Psoas muscle (tissue), 8 donors: ENCODE measurements around the gene ZNF433. TPM values are rescaled to one million over a fixed set of nuclear protein-coding genes. Genes with fewer than 3 reads are reported as not detected.
A peak's percentile ranks its signal among the peaks of the same experiment; 100 is the strongest.

Experiments used
- ATAC-seq, 4 donors: fragments of 200-7000 bp; cut with Tn5 transposase; one replicate each; pipeline ENCODE4 v1.9.1; 2020; ENCODE audit warnings: moderate library complexity in 3 of 4, mild to moderate bottlenecking in 2 of 4
- DNase-seq, 2 donors: peaks; one replicate each; pipeline ENCODE4 v3.0.0-alpha.2; 2020
- H3K27ac ChIP-seq: fragments of 200-600 bp; one replicate; pipeline ENCODE4 v1.8.0; 2022
- H3K27me3 ChIP-seq, 3 donors: fragments of 200-600 bp in 1 of 3; one replicate each; pipeline versions ENCODE4 v1.6.1 to v1.8.0; 2013 to 2022; ENCODE audit warnings: low read length in 2 of 3, mild to moderate bottlenecking in 2 of 3, moderate library complexity in 1 of 3; ENCODE audit not compliant: insufficient read depth in 3 of 3
- H3K36me3 ChIP-seq, 2 donors: fragments of 200-600 bp in 1 of 2; one replicate each; pipeline versions ENCODE4 v1.6.1 to v1.8.0; 2013 to 2022; ENCODE audit warnings: low read depth in 1 of 2, mild to moderate bottlenecking in 1 of 2, moderate library complexity in 1 of 2; ENCODE audit not compliant: insufficient read depth in 1 of 2
- H3K4me1 ChIP-seq: fragments of 200-600 bp; one replicate; pipeline ENCODE4 v1.8.0; 2022
- H3K4me3 ChIP-seq: fragments of 200-600 bp; one replicate; pipeline ENCODE4 v1.8.0; 2022; ENCODE audit warnings: mild to moderate bottlenecking
- H3K9me3 ChIP-seq: fragments of 200-600 bp; one replicate; pipeline ENCODE4 v1.8.0; 2022
- WGBS, 3 donors: extraction: QIAGEN DNeasy Blood & Tissue Kit; methylation state at CpG; one replicate each; pipeline versions ENCODE4 v1.1.6 to v1.1.7; 2013; 5-methylcytosine and 5-hydroxymethylcytosine counted together
- intact Hi-C, 2 donors: fragments of 100-400 bp; cut with DNase I; formaldehyde crosslinking; loops; one replicate each; pipeline versions ENCODE4 v1.11.0 to v1.14.2; 2022
- polyA plus RNA-seq, 3 donors: library from polyadenylated mRNA; stranded (reverse); fragments of 200-250 nt; gene quantifications; one replicate each; pipeline ENCODE4 v1.2.3, GENCODE V29; 2013
- total RNA-seq, 4 donors: library from RNA; stranded (reverse); fragmentation: NEBNext Ultra II Directional in 2 of 4; extraction: Animal tissue kit (Norgen Biotek cat#: 25700) in 2 of 4; gene quantifications; one replicate each; pipeline versions ENCODE4 v1.2.1 to v1.2.4, GENCODE V29; 2021 to 2023
- TF ChIP-seq, protein P1 (sequence below): fragments of 200-600 bp; IDR thresholded peaks from one replicate; pipeline ENCODE4 v1.8.0; 2022; ENCODE audit warnings: antibody characterized with exemption
- donor health status: healthy with polysubstance abuse.
- donor health status: DM: no; HTN: no; CAD: no; lungs with moderate emphysema.
- donor health status: Bipolar disorder and iron deficiency.
- donor health status: healthy.
- donor health status: DM: yes; HTN: yes; CAD: no.
- donor health status: DM: no; HTN: no; CAD: no.
- donor health status: DM: no; HTN: no; CAD: no.
- donor health status: DM: yes; HTN: yes; CAD: no.

Gene ZNF433
- total and polyA plus RNA-seq, 7 donors: 1.4 to 4.2 (median 2.8) TPM

DNA sequence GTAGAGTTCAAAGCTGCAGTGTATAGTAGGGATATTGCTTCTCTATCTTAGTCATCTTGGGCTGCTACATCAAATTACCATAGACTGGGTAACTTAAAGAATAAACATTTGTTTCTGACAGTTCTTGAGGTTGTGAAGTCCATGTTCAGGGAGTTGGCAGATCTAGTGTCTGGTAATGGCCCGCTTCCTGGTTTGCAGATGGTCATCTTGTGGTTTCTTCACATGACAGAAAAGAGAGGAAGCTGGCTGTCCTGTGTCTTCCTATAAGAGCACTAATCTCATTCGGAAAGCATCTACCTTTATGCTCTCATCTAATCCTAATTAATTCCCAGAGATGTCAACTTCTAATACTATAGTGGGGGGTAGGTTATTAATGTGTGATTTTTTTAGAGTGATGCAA, 64.4 kb downstream of the ZNF433 start:
- WGBS, 3 donors: 88 to 91% (median 89%) methylated on average over 2 of the region's 2 CpGs
- no peak overlapping the region for H3K27ac ChIP-seq
- H3K4me3 ChIP-seq: no peak overlapping the region
- intact Hi-C loops: no loop called here
- ATAC-seq: no peak
- no peaks in the 10 kb centered on the region for H3K4me1 ChIP-seq
- DNase-seq: no peak
- no peaks in the 10 kb centered on the region for H3K27me3 ChIP-seq
- no peaks in the 10 kb centered on the region for H3K36me3 ChIP-seq
- TF ChIP-seq, protein P1, sequence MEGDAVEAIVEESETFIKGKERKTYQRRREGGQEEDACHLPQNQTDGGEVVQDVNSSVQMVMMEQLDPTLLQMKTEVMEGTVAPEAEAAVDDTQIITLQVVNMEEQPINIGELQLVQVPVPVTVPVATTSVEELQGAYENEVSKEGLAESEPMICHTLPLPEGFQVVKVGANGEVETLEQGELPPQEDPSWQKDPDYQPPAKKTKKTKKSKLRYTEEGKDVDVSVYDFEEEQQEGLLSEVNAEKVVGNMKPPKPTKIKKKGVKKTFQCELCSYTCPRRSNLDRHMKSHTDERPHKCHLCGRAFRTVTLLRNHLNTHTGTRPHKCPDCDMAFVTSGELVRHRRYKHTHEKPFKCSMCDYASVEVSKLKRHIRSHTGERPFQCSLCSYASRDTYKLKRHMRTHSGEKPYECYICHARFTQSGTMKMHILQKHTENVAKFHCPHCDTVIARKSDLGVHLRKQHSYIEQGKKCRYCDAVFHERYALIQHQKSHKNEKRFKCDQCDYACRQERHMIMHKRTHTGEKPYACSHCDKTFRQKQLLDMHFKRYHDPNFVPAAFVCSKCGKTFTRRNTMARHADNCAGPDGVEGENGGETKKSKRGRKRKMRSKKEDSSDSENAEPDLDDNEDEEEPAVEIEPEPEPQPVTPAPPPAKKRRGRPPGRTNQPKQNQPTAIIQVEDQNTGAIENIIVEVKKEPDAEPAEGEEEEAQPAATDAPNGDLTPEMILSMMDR: no peak
- peaks cover 15% of the 10 kb centered on the region for H3K9me3 ChIP-seq

DNA sequence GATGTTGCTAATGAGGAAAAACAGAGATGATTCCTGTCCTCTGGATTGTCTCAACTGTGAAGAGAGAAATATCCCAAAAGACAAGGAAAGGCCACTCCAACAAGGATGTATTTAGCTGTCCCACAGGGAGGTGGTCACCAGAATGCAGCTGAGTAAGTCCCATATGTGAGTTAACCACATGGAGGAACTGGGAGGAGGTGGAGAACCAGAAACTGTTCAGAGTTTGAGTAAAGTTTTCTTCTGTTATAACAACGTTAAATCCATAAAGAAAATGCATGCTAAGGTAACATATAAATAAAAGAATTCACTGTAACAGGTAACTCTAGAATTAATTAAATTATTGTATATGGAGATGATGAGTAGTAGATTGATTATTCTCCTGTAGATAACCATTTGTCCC, 65.3 kb downstream of the ZNF433 start:
- TF ChIP-seq, protein P1: no peak
- Histone ChIP-seq H3K27me3 (no peaks in the 10 kb centered on the region), H3K4me3 (no peak overlapping the region), H3K36me3 (no peaks in the 10 kb centered on the region), H3K9me3 (peaks cover 6% of the 10 kb centered on the region), H3K4me1 (no peaks in the 10 kb centered on the region), H3K27ac (no peak overlapping the region)
- ATAC-seq (no peak), DNase-seq (no peak)
- intact Hi-C loops: no loop called here
- 77 to 80% (median 78%) methylated on average over 1 of the region's 1 CpG for WGBS, 3 donors

DNA sequence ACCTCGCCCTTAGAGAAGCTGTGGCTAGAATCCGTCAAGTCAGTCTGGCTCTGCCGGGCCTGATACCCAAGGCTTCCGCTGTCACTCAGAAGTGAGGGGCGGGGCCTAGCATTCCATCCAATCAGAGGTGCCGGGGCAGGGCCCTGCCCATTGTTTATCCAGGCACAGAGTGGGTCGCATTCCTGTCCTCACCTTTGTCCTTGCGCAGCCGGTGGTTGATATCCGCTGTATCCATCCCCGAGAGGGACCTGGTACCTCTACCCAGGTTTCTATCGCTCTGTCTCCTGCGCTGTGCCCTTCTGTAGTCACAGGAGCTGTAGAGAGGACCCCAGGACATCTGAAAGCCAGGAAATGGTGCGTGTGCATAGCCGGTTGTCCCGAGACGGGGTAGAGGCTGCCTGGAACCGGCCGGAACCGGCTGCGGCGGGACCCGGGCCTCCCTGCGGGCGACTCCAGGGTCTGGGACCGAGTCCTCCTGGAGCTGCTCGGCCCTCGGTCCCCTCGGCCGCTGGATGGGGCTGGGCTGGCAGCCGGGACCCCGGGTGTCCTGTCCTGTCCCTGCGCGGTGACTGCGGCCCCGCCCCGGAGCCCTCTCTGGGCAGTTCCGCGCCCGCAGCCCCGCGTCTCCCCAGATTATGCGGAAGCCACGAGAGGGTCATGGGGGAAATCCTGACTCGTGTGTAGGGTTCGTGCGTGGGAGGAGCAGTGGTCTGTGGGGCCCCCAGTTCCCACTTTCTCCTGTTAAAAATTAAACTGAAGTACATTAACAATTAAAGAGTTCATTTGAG, 70.4 kb downstream of the ZNF433 start, which contains the start of gene ZNF763:
Gene ZNF763, plus strand, starts transcription at position 183 of the 788 bp plus-strand sequence. Its CDS starts 169 bp downstream, at position 352.
- TF ChIP-seq, protein P1: no peak
- intact Hi-C loops: loop anchor here in 1 of 2 donors (2.0 to 10.0 kb wide), 4 partner anchors 24 to 330 kb away; partner anchors contain the start of genes ZNF20, ZNF44 and ZNF700
- Histone ChIP-seq H3K36me3 (no peaks in the 10 kb centered on the region), H3K27me3 (no peaks in the 10 kb centered on the region), H3K4me1 (peaks cover 10% of the 10 kb centered on the region), H3K9me3 (no peaks in the 10 kb centered on the region), H3K4me3 (peak within 1 kb of the TSS; percentile 71), H3K27ac (peak within 1 kb of the TSS; percentile 63)
- DNase-seq (peak; percentile 92 to 94), ATAC-seq (peak; percentile 96 to 99 (median 98))
- 0 to 1% (median 1%) methylated on average over 41 to 47 of the region's 47 CpGs for WGBS, 3 donors

Other genes with a start within 250 kb of the ZNF433 start
- gene ZNF491, start 237.2 kb downstream of the ZNF433 start, total RNA-seq: 1 to 10 TPM in 2 of 4 donors, under 1 TPM in 2; 0.66 to 1.9 (median 1.1) TPM
- 1 to 10 TPM in 1 of 3 donors, under 1 TPM in 2; 0.44 to 1.2 (median 0.53) TPM for gene ZNF491, start 237.2 kb downstream of the ZNF433 start, polyA plus RNA-seq
- gene ZNF440, start 221.4 kb downstream of the ZNF433 start, total RNA-seq: 1 to 10 TPM; 2.4 to 5.0 (median 4.0) TPM
- 1 to 10 TPM; 1.1 to 5.0 (median 2.8) TPM for gene ZNF440, start 221.4 kb downstream of the ZNF433 start, polyA plus RNA-seq
- 1 to 10 TPM in 1 of 4 donors, under 1 TPM in 3; 0.30 to 2.4 (median 0.35) TPM for gene ZNF439, start 187.0 kb downstream of the ZNF433 start, total RNA-seq
- 1 to 10 TPM in 1 of 3 donors, under 1 TPM in 2; 0.17 to 1.2 (median 0.49) TPM for gene ZNF439, start 187.0 kb downstream of the ZNF433 start, polyA plus RNA-seq
- 1 to 10 TPM in 3 of 4 donors, under 1 TPM in 1; 0.71 to 3.4 (median 2.0) TPM for gene ZNF69, start 147.9 kb downstream of the ZNF433 start, total RNA-seq
- gene ZNF69, start 147.9 kb downstream of the ZNF433 start, polyA plus RNA-seq: 1 to 10 TPM in 2 of 3 donors, under 1 TPM in 1; 0.34 to 1.3 (median 1.2) TPM
- 1 to 10 TPM; 2.6 to 3.3 (median 3.1) TPM for gene ZNF700, start 110.6 kb downstream of the ZNF433 start, total RNA-seq
- 1 to 10 TPM; 1.7 to 3.1 (median 3.0) TPM for gene ZNF700, start 110.6 kb downstream of the ZNF433 start, polyA plus RNA-seq
- 1 to 10 TPM in 2 of 4 donors, under 1 TPM in 2; 0.22 to 1.6 (median 0.81) TPM for gene ZNF763, start 70.6 kb downstream of the ZNF433 start, total RNA-seq
- gene ZNF763, start 70.6 kb downstream of the ZNF433 start, polyA plus RNA-seq: 1 to 10 TPM in 1 of 3 donors, under 1 TPM in 2; 0.56 to 1.3 (median 0.82) TPM
- gene ZNF878, start 17.3 kb upstream of the ZNF433 start, total RNA-seq: not detected
- under 1 TPM in 2 of 3 donors, not detected in 1; 0.03 TPM for gene ZNF878, start 17.3 kb upstream of the ZNF433 start, polyA plus RNA-seq
- gene ZNF844, start 29.1 kb upstream of the ZNF433 start, total RNA-seq: 10 to 100 TPM in 1 of 4 donors, 1 to 10 TPM in 3; 4.1 to 12.2 (median 4.6) TPM
- 1 to 10 TPM; 1.3 to 2.6 (median 2.3) TPM for gene ZNF844, start 29.1 kb upstream of the ZNF433 start, polyA plus RNA-seq
- gene ZNF20, start 104.7 kb upstream of the ZNF433 start, total RNA-seq: under 1 TPM in 3 of 4 donors, not detected in 1; 0.46 to 0.63 (median 0.52) TPM
- gene ZNF20, start 104.7 kb upstream of the ZNF433 start, polyA plus RNA-seq: 1 to 10 TPM in 1 of 3 donors, under 1 TPM in 2; 0.23 to 2.4 (median 0.44) TPM
- 1 to 10 TPM in 2 of 4 donors, under 1 TPM in 2; 0.36 to 2.9 (median 1.1) TPM for gene ZNF625, start 121.1 kb upstream of the ZNF433 start, total RNA-seq
- gene ZNF625, start 121.1 kb upstream of the ZNF433 start, polyA plus RNA-seq: under 1 TPM in 2 of 3 donors, not detected in 1; 0.12 to 0.46 TPM
- 1 to 10 TPM; 2.1 to 3.7 (median 2.7) TPM for gene ZNF136, start 127.4 kb upstream of the ZNF433 start, total RNA-seq
- 1 to 10 TPM; 1.0 to 2.1 (median 1.8) TPM for gene ZNF136, start 127.4 kb upstream of the ZNF433 start, polyA plus RNA-seq